Measurements from ENCODE around the gene SLC9A4.
A peak's percentile ranks its signal among the peaks of the same experiment; 100 is the strongest.

SLC9A4 gene

GRCh38 chr2:102437122-102437521 is 35.9 kb upstream of the SLC9A4 start:
- Histone ChIP-seq H3K9me3 (no peaks in the 10 kb centered on the region), H3K36me3 (no peaks in the 10 kb centered on the region)
- no peak for TF ChIP-seq CTCF (IDR thresholded peaks at IDR 0.05; ENCODE audit: low read depth, low read length)

GRCh38 chr2:102438111-102438510 is 34.9 kb upstream of the SLC9A4 start:
- no peak for TF ChIP-seq CTCF (IDR thresholded peaks at IDR 0.05; ENCODE audit: low read depth, low read length)
- Histone ChIP-seq H3K4me3 (ENCODE audit: low read depth, low read length) (no peak overlapping the region), H3K36me3 (no peaks in the 10 kb centered on the region), H3K27me3 (no peaks in the 10 kb centered on the region), H3K4me1 (no peaks in the 10 kb centered on the region), H3K9me3 (no peaks in the 10 kb centered on the region)
- no peak for DNase-seq

More at GRCh38 chr2:102437122-102437521, 35.9 kb upstream of the SLC9A4 start:
- H3K4me1 ChIP-seq = no peaks in the 10 kb centered on the region
- no peak overlapping the region for H3K4me3 ChIP-seq (ENCODE audit: low read depth, low read length)
- no peaks in the 10 kb centered on the region for H3K27me3 ChIP-seq
- no peak for DNase-seq

- no peaks in the 10 kb centered on the region for H3K36me3 ChIP-seq
- no peaks in the 10 kb centered on the region for H3K4me1 ChIP-seq
- TF ChIP-seq CTCF (IDR thresholded peaks at IDR 0.05; ENCODE audit: low read depth, low read length) = no peak
- no peak for DNase-seq
- no peaks in the 10 kb centered on the region for H3K9me3 ChIP-seq
- no peaks in the 10 kb centered on the region for H3K27me3 ChIP-seq
- no peak overlapping the region for H3K4me3 ChIP-seq (ENCODE audit: low read depth, low read length)
These were observed 34.4 kb upstream of the SLC9A4 start for GRCh38 chr2:102438578-102438977.

GRCh38 chr2:102439065-102439695 is 33.8 kb upstream of the SLC9A4 start:
- TF ChIP-seq CTCF (IDR thresholded peaks at IDR 0.05; ENCODE audit: low read depth, low read length) = no peak
- Histone ChIP-seq H3K4me1 (no peaks in the 10 kb centered on the region), H3K9me3 (no peaks in the 10 kb centered on the region), H3K27me3 (no peaks in the 10 kb centered on the region), H3K36me3 (no peaks in the 10 kb centered on the region), H3K4me3 (ENCODE audit: low read depth, low read length) (no peak overlapping the region)
- DNase-seq = no peak

GRCh38 chr2:102442967-102443828 is 29.8 kb upstream of the SLC9A4 start:
- no peak overlapping the region for H3K4me3 ChIP-seq (ENCODE audit: low read depth, low read length)
- H3K36me3 ChIP-seq = no peaks in the 10 kb centered on the region
- TF ChIP-seq CTCF (IDR thresholded peaks at IDR 0.05; ENCODE audit: low read depth, low read length) = peak; percentile 47
- H3K27me3 ChIP-seq = no peaks in the 10 kb centered on the region
- H3K4me1 ChIP-seq = no peaks in the 10 kb centered on the region
- no peaks in the 10 kb centered on the region for H3K9me3 ChIP-seq
- no peak for DNase-seq

- Histone ChIP-seq H3K27me3 (no peaks in the 10 kb centered on the region), H3K9me3 (no peaks in the 10 kb centered on the region), H3K36me3 (no peaks in the 10 kb centered on the region), H3K4me1 (no peaks in the 10 kb centered on the region), H3K4me3 (ENCODE audit: low read depth, low read length) (no peak overlapping the region)
- DNase-seq = no peak
- no peak for TF ChIP-seq CTCF (IDR thresholded peaks at IDR 0.05; ENCODE audit: low read depth, low read length)
These were observed 28.8 kb upstream of the SLC9A4 start for GRCh38 chr2:102444233-102444632.
